Tongue (tissue), 2 donors: ENCODE data around the gene CPEB4. TPM values are rescaled to one million over a fixed set of nuclear protein-coding genes. Genes with fewer than 3 reads are reported as not detected.

ENCODE experiments used
- DNase-seq: peaks from one replicate; pipeline ENCODE4 v3.0.0-alpha.2; 2015
- total RNA-seq: library from RNA; depleted of rRNA; stranded (reverse); fragments of >200 nt; gene quantifications from one replicate; pipeline ENCODE4 v1.2.3, GENCODE V29; 2014

CPEB4 gene
- total RNA-seq, 1 donor from 2014 or later: 90.0 TPM

DNA sequence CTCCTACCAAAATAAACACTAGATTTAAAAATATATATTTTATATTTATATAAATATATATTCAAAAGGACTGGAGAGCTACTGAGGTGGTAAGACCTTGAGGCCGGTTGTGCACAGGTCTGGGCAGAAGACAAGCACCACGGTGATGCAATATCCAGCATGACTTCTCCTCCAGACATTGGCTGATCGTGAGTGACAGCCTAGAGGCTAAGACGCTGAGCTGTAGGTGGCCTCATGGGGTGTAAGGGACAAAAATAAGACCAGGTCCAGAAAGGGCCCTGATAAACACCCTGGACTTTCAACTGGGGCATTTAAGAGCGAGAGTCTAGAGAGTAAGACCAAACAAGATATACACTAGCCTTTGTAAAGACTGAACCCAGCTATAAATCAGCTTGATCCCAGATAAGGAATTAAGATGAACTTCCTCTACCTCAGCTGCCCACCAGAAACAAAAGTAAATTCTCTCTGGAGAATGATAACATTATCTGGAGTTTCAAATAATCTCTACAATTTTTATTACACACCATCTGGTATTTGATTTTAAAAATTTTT, 86.6 kb downstream of the CPEB4 start:
- no peak for DNase-seq

DNA sequence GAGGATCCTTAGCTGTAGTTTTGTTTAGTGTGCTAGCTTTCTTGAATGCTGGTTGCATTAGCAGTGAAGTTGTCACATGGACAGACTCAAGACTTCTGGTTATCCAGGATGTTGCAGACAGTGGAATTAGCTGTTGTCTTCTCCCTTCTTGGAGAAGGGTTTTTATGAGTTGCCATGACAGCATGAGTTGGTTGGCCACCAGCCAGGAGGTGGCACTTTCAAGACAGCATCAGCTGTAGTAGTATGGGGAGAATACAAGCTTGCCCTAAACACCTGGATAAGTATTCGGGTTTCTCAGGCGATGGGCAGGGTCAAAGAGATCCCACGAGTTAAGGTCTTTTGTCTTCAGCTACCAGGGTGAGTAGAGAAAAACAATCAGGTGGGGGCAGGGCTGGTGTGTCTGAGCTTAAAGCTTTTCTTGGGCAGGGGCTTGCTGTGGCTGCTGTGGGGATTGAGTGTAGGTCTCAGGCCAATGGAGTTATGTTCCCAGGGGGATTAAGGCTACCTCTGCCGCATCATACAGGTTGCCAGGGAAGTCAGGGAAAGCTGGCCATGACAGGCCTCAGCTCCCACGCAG, 93.1 kb downstream of the CPEB4 start:
- no peak for DNase-seq

GRCh38 chr5:173984218-173984617, 96.1 kb downstream of the CPEB4 start:
- peak; percentile 16 for DNase-seq

- no peak for DNase-seq
Observed at GRCh38 chr5:173988554-173989431, 100.6 kb downstream of the CPEB4 start, which contains the start of gene C5orf47. TSS of gene C5orf47 (plus strand) at chr5:173989170. CDS start at chr5:173989264, 94 bp downstream.

GRCh38 chr5:173989432-173990082, 101.4 kb downstream of the CPEB4 start:
- DNase-seq: no peak

GRCh38 chr5:173997331-173997730, 109.2 kb downstream of the CPEB4 start:
- no peak for DNase-seq

DNA sequence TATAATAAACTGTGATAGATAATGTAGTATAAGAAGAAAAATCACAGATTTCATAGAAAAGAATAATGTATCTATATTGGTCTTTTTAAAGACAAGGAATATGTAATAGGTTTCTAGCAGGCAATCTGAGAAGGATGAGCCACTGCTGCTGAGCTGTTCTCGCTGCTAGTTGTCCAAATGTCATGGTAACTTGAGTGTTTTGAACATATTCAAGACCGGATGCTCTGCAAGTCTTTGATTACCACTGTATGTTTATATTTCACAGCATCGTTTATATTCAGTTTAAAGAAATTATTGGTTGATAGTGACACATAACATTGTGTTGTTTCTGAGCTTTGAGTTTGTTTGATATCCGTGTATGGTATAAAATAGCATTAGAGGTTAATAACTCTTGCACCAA, 110.4 kb downstream of the CPEB4 start:
- DNase-seq: no peak

- DNase-seq: no peak
Observed at GRCh38 chr5:174000076-174000475, 111.9 kb downstream of the CPEB4 start.

GRCh38 chr5:174003795-174004194, 115.6 kb downstream of the CPEB4 start:
- DNase-seq: no peak

- DNase-seq: no peak
Observed at GRCh38 chr5:174008922-174009321, 120.8 kb downstream of the CPEB4 start.

- no peak for DNase-seq
Observed at GRCh38 chr5:174010365-174010764, 122.2 kb downstream of the CPEB4 start.

GRCh38 chr5:174011441-174011840, 123.3 kb downstream of the CPEB4 start:
- no peak for DNase-seq

Other genes with a start within 250 kb of the CPEB4 start
- not detected for gene C5orf47, start 100.8 kb downstream of the CPEB4 start, total RNA-seq
- gene NSG2, start 157.4 kb downstream of the CPEB4 start, total RNA-seq: 3.1 TPM